Measurements from ENCODE around the gene CHST13. TPM values are rescaled to one million over a fixed set of nuclear protein-coding genes. Genes with fewer than 3 reads are reported as not detected.

CHST13 gene
- total and polyA plus RNA-seq, 2 donors (not counting 3 experiments of a cell fraction or from before 2014, with no cell fraction given), result 0.04 TPM; not detected in 1

GRCh38 chr3:126556637-126557414 lies 32.9 kb downstream of the CHST13 start:
- intact Hi-C loops (cut with micrococcal nuclease), result no loop called here
- TF ChIP-seq MYC (IDR thresholded peaks at IDR 0.05; ENCODE audit: low read depth, low read length) (no peak), FOS (IDR thresholded peaks at IDR 0.05; ENCODE audit: borderline replicate concordance, insufficient read depth, low read length) (no peak), JUN (IDR thresholded peaks at IDR 0.05; ENCODE audit: borderline replicate concordance, insufficient read depth, insufficient read length, low read depth) (no peak), EZH2 (IDR thresholded peaks at IDR 0.05; ENCODE audit: borderline replicate concordance, low read depth, low read length, severe bottlenecking) (no peak), GATA2 (IDR thresholded peaks at IDR 0.05; ENCODE audit: insufficient read depth, insufficient read length, low read depth, low read length) (no peak), MAX (IDR thresholded peaks at IDR 0.05; ENCODE audit: insufficient read depth, insufficient read length) (no peak), POLR2AphosphoS5 (IDR thresholded peaks at IDR 0.05; ENCODE audit: insufficient read depth, low read depth, low read length) (no peak), POLR2A (IDR thresholded peaks at IDR 0.05; ENCODE audit: low read depth, low read length) (no peak)
- TF ChIP-seq, protein P1, sequence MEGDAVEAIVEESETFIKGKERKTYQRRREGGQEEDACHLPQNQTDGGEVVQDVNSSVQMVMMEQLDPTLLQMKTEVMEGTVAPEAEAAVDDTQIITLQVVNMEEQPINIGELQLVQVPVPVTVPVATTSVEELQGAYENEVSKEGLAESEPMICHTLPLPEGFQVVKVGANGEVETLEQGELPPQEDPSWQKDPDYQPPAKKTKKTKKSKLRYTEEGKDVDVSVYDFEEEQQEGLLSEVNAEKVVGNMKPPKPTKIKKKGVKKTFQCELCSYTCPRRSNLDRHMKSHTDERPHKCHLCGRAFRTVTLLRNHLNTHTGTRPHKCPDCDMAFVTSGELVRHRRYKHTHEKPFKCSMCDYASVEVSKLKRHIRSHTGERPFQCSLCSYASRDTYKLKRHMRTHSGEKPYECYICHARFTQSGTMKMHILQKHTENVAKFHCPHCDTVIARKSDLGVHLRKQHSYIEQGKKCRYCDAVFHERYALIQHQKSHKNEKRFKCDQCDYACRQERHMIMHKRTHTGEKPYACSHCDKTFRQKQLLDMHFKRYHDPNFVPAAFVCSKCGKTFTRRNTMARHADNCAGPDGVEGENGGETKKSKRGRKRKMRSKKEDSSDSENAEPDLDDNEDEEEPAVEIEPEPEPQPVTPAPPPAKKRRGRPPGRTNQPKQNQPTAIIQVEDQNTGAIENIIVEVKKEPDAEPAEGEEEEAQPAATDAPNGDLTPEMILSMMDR (IDR thresholded peaks at IDR 0.05; ENCODE audit: extremely low read depth in 1 of 2, insufficient read depth in 1 of 2, low read depth in 1 of 2, low read length in 2 of 2), result no peak
- Histone ChIP-seq H3K4me3 (replicated peaks in 1 of 3; ENCODE audit: insufficient read depth in 1 of 3, low read depth in 1 of 3, low read length in 3 of 3) (no peak overlapping the region), H3K36me3 (ENCODE audit: control insufficient read depth in 2 of 2, extremely low read depth in 1 of 2, insufficient read depth in 2 of 2, low read length in 2 of 2) (no peaks in the 10 kb centered on the region), H3K27ac (ENCODE audit: insufficient read depth, low read depth, low read length) (no peak overlapping the region), H3K79me2 (ENCODE audit: control insufficient read depth, insufficient read depth, low read length) (no peaks in the 10 kb centered on the region), H3K9ac (replicated peaks; ENCODE audit: extremely low read depth, insufficient read depth, low read length) (no peak overlapping the region), H3K9me3 (replicated peaks; ENCODE audit: control insufficient read depth, insufficient read depth, low read length) (no peaks in the 10 kb centered on the region), H3K27me3 (ENCODE audit: control insufficient read depth in 2 of 2, insufficient read depth in 2 of 2, low read length in 2 of 2) (peaks cover 0 to 10% of the 10 kb centered on the region in 2 experiments), H3K4me1 (ENCODE audit: control insufficient read depth, extremely low read depth, insufficient read depth, low read length) (no peaks in the 10 kb centered on the region), H3K9me1 (replicated peaks; ENCODE audit: control insufficient read depth, extremely low read depth, insufficient read depth, low read length) (no peaks in the 10 kb centered on the region), H2AFZ (ENCODE audit: low read depth, low read length) (no peak overlapping the region), H3K4me2 (ENCODE audit: insufficient read depth, low read length) (no peak overlapping the region), H4K20me1 (replicated peaks; ENCODE audit: control insufficient read depth, extremely low read depth, insufficient read depth, low read length) (no peaks in the 10 kb centered on the region)
- no peak for FAIRE-seq
- dilution Hi-C loops (cut with MboI; ENCODE audit: extremely low pct_ligation_motif_present, low sequenced_read_pairs), result no loop called here
- ChIA-PET POLR2A (no interaction called here), CTCF (no interaction called here)
- no TSS peak for BruUV-seq (replicated peaks)
- no peak for DNase-seq (ENCODE audit: low read depth, low spot score)

All from endothelial cell of umbilical vein (primary cell).